Gastrocnemius medialis (tissue), 4 donors: ENCODE results near the gene TOR4A.

Experiments
- POLR2A ChIP-seq, 2 donors: fragments of 450-650 bp; IDR thresholded peaks; one replicate each; pipeline ENCODE4 v1.6.1; 2017; ENCODE audit warnings: antibody characterized with exemption in 2 of 2, mild to moderate bottlenecking in 2 of 2, moderate library complexity in 2 of 2
- TF ChIP-seq, protein P1 (sequence below), 5 experiments: fragments of 450-650 bp in 3 of 5; fragments of 200-600 bp in 2 of 5; sonication (generic) in 2 of 5; IDR thresholded peaks in 4 of 5; conservative IDR thresholded peaks in 1 of 5; 1 replicate in 4 of 5; 2 replicates in 1 of 5; pipeline ENCODE4 v1.5.1; 2016 to 2019; ENCODE audit warnings: antibody characterized with exemption in 5 of 5, mild to moderate bottlenecking in 3 of 5, moderate library complexity in 3 of 5

DNA sequence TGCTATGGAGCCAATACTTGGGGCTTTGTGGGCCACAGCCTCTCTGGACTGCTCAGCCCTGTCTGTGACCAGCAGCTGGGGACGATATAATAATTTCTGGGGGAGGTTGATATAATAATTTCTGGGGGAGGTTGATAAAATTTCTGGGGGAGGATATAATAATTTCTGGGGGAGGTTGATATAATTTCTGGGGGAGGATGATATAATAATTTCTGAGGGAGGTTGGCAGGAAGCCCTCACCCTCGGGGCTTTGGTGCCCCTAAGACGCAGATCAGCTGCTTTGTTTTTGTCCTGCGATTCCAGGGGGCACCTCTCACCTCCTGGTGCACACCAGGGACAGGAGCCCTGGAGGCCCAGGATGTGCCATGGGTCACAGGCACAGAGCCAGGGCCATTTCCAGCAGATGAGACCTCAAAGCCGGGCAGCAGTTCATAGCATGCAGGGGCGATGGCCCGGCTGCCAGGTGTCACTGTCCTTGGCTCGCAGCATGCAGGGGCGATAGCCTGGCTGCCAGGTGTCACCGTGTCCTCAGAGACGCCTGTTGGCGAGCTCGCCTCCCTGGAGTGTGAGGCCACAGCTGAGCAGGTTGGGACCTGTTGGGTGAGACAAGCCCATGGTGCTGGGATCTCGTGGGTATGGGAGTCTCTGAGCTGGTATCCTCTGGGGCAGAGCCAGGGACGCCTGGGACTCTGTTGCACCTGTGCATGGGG, 3.8 kb upstream of the TOR4A start:
- TF ChIP-seq, protein P1, sequence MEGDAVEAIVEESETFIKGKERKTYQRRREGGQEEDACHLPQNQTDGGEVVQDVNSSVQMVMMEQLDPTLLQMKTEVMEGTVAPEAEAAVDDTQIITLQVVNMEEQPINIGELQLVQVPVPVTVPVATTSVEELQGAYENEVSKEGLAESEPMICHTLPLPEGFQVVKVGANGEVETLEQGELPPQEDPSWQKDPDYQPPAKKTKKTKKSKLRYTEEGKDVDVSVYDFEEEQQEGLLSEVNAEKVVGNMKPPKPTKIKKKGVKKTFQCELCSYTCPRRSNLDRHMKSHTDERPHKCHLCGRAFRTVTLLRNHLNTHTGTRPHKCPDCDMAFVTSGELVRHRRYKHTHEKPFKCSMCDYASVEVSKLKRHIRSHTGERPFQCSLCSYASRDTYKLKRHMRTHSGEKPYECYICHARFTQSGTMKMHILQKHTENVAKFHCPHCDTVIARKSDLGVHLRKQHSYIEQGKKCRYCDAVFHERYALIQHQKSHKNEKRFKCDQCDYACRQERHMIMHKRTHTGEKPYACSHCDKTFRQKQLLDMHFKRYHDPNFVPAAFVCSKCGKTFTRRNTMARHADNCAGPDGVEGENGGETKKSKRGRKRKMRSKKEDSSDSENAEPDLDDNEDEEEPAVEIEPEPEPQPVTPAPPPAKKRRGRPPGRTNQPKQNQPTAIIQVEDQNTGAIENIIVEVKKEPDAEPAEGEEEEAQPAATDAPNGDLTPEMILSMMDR (IDR thresholded peaks at IDR 0.05 in 4 of 5, conservative IDR thresholded peaks at IDR 0.05 in 1 of 5), result no peak
- TF ChIP-seq POLR2A (IDR thresholded peaks at IDR 0.05), result no peak
